ENCODE measurements around the gene SMU1. TPM values are rescaled to one million over a fixed set of nuclear protein-coding genes. Genes with fewer than 3 reads are reported as not detected.

SMU1 gene
- total RNA-seq, 4 donors from 2014 or later = 12.0 to 45.9 (median 22.6) TPM

GRCh38 chr9:33103501-33104281 is 27.2 kb upstream of the SMU1 start:
- Histone ChIP-seq H3K9me3 (no peaks in the 10 kb centered on the region), H3K4me3 (no peak overlapping the region), H3K27me3 (no peaks in the 10 kb centered on the region), H3K4me1 (peaks cover 0 to 6% of the 10 kb centered on the region in 2 donors), H3K36me3 (no peaks in the 10 kb centered on the region), H3K27ac (no peak overlapping the region)
- no peak for DNase-seq
- intact Hi-C loops (cut with DNase I; ENCODE audit: low total_unique reads) = no loop called here
- TF ChIP-seq CTCF (IDR thresholded peaks at IDR 0.05) (no peak), POLR2A (IDR thresholded peaks at IDR 0.05) (no peak)

- no peak for DNase-seq
- TF ChIP-seq CTCF (IDR thresholded peaks at IDR 0.05) = no peak
- intact Hi-C loops (cut with DNase I; ENCODE audit: low total_unique reads) = no loop called here
- Histone ChIP-seq H3K27ac (no peak overlapping the region), H3K4me3 (no peak overlapping the region), H3K4me1 (peaks cover 0 to 6% of the 10 kb centered on the region in 2 donors), H3K27me3 (no peaks in the 10 kb centered on the region), H3K36me3 (no peaks in the 10 kb centered on the region), H3K9me3 (no peaks in the 10 kb centered on the region)
Measured at GRCh38 chr9:33102551-33103210, 26.2 kb upstream of the SMU1 start.

- H3K27ac ChIP-seq = no peak overlapping the region
- H3K27me3 ChIP-seq = no peaks in the 10 kb centered on the region
- no peaks in the 10 kb centered on the region for H3K36me3 ChIP-seq
- no peaks in the 10 kb centered on the region for H3K4me1 ChIP-seq
- H3K9me3 ChIP-seq = no peaks in the 10 kb centered on the region
- DNase-seq = no peak
- no peak overlapping the region for H3K4me3 ChIP-seq
- TF ChIP-seq CTCF (IDR thresholded peaks at IDR 0.05) (no peak), POLR2A (IDR thresholded peaks at IDR 0.05) (no peak)
- intact Hi-C loops (cut with DNase I; ENCODE audit: low total_unique reads) = no loop called here
Measured at GRCh38 chr9:33101104-33101951, 24.9 kb upstream of the SMU1 start.

- Histone ChIP-seq H3K27me3 (no peaks in the 10 kb centered on the region), H3K4me3 (no peak overlapping the region), H3K27ac (no peak overlapping the region), H3K9me3 (no peaks in the 10 kb centered on the region), H3K4me1 (no peaks in the 10 kb centered on the region), H3K36me3 (no peaks in the 10 kb centered on the region)
- DNase-seq = no peak
- TF ChIP-seq POLR2A (IDR thresholded peaks at IDR 0.05) (no peak), CTCF (IDR thresholded peaks at IDR 0.05) (no peak)
- intact Hi-C loops (cut with DNase I; ENCODE audit: low total_unique reads) = no loop called here
Measured at GRCh38 chr9:33099754-33100153, 23.3 kb upstream of the SMU1 start.
